ENCODE data around the gene ADCY3. TPM values are rescaled to one million over a fixed set of nuclear protein-coding genes. Genes with fewer than 3 reads are reported as not detected.

ADCY3 gene
- total RNA-seq, 3 donors from 2014 or later (not counting 1 experiment from before 2014, with no cell fraction given): 5.4 to 9.2 (median 7.6) TPM

DNA sequence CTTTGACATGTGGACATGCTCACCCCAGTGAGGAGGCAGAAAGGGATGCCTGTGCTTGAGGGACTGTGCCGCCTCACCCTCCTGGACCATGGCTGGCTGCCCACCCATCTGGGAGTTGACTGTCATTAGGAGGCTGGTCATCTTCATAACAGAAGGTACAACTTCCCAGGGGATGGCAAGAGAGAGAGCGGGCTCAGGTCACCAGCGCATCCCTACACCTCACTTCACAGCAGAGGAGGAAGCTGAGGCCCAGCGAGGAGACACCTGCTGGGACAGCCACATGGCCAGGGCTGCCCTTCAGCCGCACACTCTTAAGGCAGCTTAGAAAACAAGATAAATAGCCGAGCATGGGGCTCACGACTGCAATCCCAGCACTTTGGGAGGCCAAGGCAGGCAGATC, 59.4 kb downstream of the ADCY3 start:
- H3K9me3 ChIP-seq (ENCODE audit: control insufficient read depth, insufficient read depth, low read length): no peaks in the 10 kb centered on the region
- WGBS (ENCODE audit: insufficient coverage): 95% methylated on average over 7 of the region's 7 CpGs
- intact Hi-C loops (cut with micrococcal nuclease): no loop called here
- ATAC-seq: no peak
- no peak overlapping the region for H3K27ac ChIP-seq (ENCODE audit: low read length)
- H3K36me3 ChIP-seq (ENCODE audit: control insufficient read depth, insufficient read depth, low read length): no peaks in the 10 kb centered on the region
- H3K27me3 ChIP-seq (ENCODE audit: control insufficient read depth, insufficient read depth, low read length): no peaks in the 10 kb centered on the region
- no peaks in the 10 kb centered on the region for H3K4me1 ChIP-seq (ENCODE audit: control insufficient read depth, insufficient read depth, low read length)
- DNase-seq: no peak
- H3K4me3 Mint-ChIP-seq: no peak overlapping the region
- no peak overlapping the region for H3K27ac Mint-ChIP-seq
- TF ChIP-seq, protein P1, sequence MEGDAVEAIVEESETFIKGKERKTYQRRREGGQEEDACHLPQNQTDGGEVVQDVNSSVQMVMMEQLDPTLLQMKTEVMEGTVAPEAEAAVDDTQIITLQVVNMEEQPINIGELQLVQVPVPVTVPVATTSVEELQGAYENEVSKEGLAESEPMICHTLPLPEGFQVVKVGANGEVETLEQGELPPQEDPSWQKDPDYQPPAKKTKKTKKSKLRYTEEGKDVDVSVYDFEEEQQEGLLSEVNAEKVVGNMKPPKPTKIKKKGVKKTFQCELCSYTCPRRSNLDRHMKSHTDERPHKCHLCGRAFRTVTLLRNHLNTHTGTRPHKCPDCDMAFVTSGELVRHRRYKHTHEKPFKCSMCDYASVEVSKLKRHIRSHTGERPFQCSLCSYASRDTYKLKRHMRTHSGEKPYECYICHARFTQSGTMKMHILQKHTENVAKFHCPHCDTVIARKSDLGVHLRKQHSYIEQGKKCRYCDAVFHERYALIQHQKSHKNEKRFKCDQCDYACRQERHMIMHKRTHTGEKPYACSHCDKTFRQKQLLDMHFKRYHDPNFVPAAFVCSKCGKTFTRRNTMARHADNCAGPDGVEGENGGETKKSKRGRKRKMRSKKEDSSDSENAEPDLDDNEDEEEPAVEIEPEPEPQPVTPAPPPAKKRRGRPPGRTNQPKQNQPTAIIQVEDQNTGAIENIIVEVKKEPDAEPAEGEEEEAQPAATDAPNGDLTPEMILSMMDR (IDR thresholded peaks at IDR 0.05): no peak
- no peaks in the 10 kb centered on the region for H3K4me1 Mint-ChIP-seq
- H3K36me3 Mint-ChIP-seq: no peaks in the 10 kb centered on the region
- H3K27me3 Mint-ChIP-seq (ENCODE audit: low read depth in 2 of 2): no peaks in the 10 kb centered on the region
- H3K4me3 ChIP-seq (ENCODE audit: low read length): no peak overlapping the region
- no peaks in the 10 kb centered on the region for H3K9me3 Mint-ChIP-seq

DNA sequence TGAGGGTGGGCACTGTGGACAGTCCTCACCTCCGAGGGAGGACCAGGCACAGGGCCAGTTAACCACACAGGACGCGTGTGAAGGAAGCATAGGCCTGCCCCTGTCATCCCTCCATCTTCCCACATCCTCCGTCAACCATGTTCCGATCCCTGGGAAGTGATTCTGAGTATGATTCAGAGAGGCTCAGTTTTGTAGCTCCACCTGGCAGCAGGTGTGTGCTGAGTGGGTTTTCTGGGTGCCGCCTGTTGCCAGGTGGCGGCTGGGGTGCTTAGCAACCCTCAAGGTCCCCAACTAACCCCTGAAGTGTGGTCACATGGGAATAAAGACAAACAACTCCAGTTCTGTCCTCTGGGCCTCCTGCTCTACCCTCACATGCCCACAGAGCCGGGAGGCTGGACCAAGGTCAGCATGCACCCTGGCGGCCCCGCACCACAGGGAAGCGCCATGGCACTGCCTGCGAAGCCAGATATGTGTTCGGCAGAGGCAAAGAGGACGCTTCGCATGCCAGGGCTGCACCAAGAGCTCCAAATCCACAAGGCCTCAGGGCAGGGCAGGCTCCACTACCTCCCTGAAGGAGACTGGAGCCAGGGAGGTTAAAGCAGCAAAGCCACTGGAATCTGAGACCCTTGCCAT, 60.0 kb downstream of the ADCY3 start:
- Mint-ChIP-seq H3K9me3 (no peaks in the 10 kb centered on the region), H3K27ac (no peak overlapping the region), H3K4me3 (no peak overlapping the region), H3K36me3 (no peaks in the 10 kb centered on the region), H3K27me3 (ENCODE audit: low read depth in 2 of 2) (no peaks in the 10 kb centered on the region), H3K4me1 (no peaks in the 10 kb centered on the region)
- intact Hi-C loops (cut with micrococcal nuclease): no loop called here
- ATAC-seq: no peak
- no peaks in the 10 kb centered on the region for H3K27me3 ChIP-seq (ENCODE audit: control insufficient read depth, insufficient read depth, low read length)
- 92% methylated on average over 13 of the region's 15 CpGs for WGBS (ENCODE audit: insufficient coverage)
- no peak for DNase-seq
- H3K36me3 ChIP-seq (ENCODE audit: control insufficient read depth, insufficient read depth, low read length): no peaks in the 10 kb centered on the region
- H3K4me1 ChIP-seq (ENCODE audit: control insufficient read depth, insufficient read depth, low read length): no peaks in the 10 kb centered on the region
- no peaks in the 10 kb centered on the region for H3K9me3 ChIP-seq (ENCODE audit: control insufficient read depth, insufficient read depth, low read length)
- no peak overlapping the region for H3K27ac ChIP-seq (ENCODE audit: low read length)
- TF ChIP-seq, protein P1 (IDR thresholded peaks at IDR 0.05): no peak
- no peak overlapping the region for H3K4me3 ChIP-seq (ENCODE audit: low read length)

DNA sequence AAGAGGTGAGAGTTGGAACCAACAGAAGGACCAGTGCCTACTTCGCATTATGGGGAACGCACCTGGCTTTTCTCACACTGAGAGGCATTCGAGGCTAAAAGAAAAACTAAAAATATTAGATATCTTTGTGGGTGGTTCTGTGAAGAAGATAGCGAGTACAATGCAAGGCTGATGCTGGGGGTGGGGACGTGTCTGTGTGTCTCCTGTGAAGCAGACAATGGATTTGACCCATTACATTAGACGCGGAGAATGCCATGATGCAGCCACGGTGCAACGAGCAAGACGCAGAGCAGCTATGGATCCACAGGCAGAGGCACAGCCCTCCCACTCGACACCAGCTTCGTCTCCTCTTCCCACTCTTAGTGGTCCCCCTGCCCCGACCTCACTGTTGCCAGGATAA, 61.0 kb downstream of the ADCY3 start:
- Mint-ChIP-seq H3K4me1 (no peaks in the 10 kb centered on the region), H3K4me3 (no peak overlapping the region), H3K27ac (no peak overlapping the region), H3K9me3 (no peaks in the 10 kb centered on the region), H3K27me3 (ENCODE audit: low read depth in 2 of 2) (no peaks in the 10 kb centered on the region), H3K36me3 (no peaks in the 10 kb centered on the region)
- Histone ChIP-seq H3K4me3 (ENCODE audit: low read length) (no peak overlapping the region), H3K36me3 (ENCODE audit: control insufficient read depth, insufficient read depth, low read length) (no peaks in the 10 kb centered on the region), H3K9me3 (ENCODE audit: control insufficient read depth, insufficient read depth, low read length) (no peaks in the 10 kb centered on the region), H3K27me3 (ENCODE audit: control insufficient read depth, insufficient read depth, low read length) (no peaks in the 10 kb centered on the region), H3K27ac (ENCODE audit: low read length) (no peak overlapping the region), H3K4me1 (ENCODE audit: control insufficient read depth, insufficient read depth, low read length) (no peaks in the 10 kb centered on the region)
- 97% methylated on average over 13 of the region's 13 CpGs for WGBS (ENCODE audit: insufficient coverage)
- TF ChIP-seq, protein P1 (IDR thresholded peaks at IDR 0.05): no peak
- ATAC-seq (no peak), DNase-seq (no peak)
- intact Hi-C loops (cut with micrococcal nuclease): no loop called here

DNA sequence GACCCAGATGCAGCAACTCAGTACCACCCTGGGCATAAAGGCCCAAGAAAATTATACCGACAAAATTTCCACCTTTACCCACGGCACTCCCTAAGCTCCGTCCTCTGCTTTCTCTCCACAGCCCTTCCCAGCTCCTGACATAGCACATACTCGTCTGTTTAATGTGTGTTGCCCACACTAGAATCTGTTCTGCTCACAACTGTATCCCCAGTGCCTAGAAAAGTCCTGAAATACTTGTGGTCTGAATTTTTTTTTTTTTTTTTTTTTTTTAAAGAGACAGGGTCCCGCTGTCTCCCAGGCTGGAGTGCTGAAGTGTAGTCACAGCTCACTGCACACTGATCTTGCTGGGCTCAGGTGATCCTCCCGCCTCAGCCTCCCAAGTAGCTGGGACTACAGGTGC, 62.3 kb downstream of the ADCY3 start:
- H3K36me3 Mint-ChIP-seq: no peaks in the 10 kb centered on the region
- WGBS (ENCODE audit: insufficient coverage): 95% methylated on average over 6 of the region's 6 CpGs
- no peak for ATAC-seq
- no peaks in the 10 kb centered on the region for H3K36me3 ChIP-seq (ENCODE audit: control insufficient read depth, insufficient read depth, low read length)
- no peak overlapping the region for H3K4me3 Mint-ChIP-seq
- H3K27ac Mint-ChIP-seq: no peak overlapping the region
- H3K27me3 Mint-ChIP-seq (ENCODE audit: low read depth in 2 of 2): no peaks in the 10 kb centered on the region
- H3K27me3 ChIP-seq (ENCODE audit: control insufficient read depth, insufficient read depth, low read length): no peaks in the 10 kb centered on the region
- H3K4me1 Mint-ChIP-seq: no peaks in the 10 kb centered on the region
- H3K4me1 ChIP-seq (ENCODE audit: control insufficient read depth, insufficient read depth, low read length): no peaks in the 10 kb centered on the region
- no peaks in the 10 kb centered on the region for H3K9me3 Mint-ChIP-seq
- no peaks in the 10 kb centered on the region for H3K9me3 ChIP-seq (ENCODE audit: control insufficient read depth, insufficient read depth, low read length)
- TF ChIP-seq, protein P1 (IDR thresholded peaks at IDR 0.05): no peak
- no peak overlapping the region for H3K4me3 ChIP-seq (ENCODE audit: low read length)
- no peak for DNase-seq
- intact Hi-C loops (cut with micrococcal nuclease): no loop called here
- H3K27ac ChIP-seq (ENCODE audit: low read length): no peak overlapping the region
